DMS53 (cell line): ENCODE measurements around the gene ATP10A.

Experiments used
- DNase-seq: peaks from one replicate; lab custom pipeline; 2025; lab: John Stamatoyannopoulos, UW

The ATP10A gene

GRCh38 chr15:25716414-25717126, 146.6 kb downstream of the ATP10A start:
- no peak for DNase-seq

DNA sequence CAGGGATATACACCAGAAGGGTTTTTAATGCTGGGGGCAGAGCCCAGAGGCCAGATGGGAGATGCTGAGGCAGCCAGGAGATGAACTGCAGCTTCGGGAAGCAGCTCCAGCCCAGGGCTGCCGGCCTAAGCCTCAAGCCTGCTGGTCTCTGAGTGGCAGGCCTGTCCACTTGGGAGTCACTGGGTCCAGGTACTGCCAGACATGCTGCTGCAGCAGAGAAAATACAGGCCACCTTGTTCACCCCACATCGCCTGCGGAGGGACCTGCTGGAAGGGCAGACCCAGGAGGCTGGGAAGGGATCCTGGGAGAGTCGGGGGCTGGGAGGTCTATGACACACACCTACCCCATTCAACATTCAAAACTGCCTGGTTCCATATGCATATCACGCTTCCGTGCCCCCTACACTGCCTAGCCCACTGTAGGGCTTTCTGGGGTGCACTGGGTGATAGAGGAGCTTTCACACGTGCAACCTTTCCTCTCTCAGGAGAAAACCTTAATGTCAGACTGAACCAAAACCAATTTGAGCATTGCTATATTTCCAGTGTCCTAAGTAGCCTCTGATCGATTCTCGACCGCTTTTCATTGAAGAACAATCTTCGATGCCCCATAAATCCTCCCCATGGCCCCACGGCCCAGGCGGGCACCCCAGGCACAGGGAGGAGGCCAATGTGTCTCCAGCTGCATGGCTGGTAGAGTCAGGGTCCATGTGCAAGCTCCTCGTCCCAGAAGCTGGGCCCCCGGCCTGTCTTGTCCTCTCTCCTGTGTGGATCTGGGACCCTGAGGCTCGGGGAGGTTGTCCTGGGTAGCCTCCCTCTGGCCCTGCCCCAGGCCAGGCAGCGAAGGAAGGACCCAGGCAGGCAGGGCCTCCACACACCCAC, 147.4 kb downstream of the ATP10A start:
- no peak for DNase-seq

- no peak for DNase-seq
Observed at GRCh38 chr15:25714538-25714840, 148.6 kb downstream of the ATP10A start.

- no peak for DNase-seq
Observed at GRCh38 chr15:25713736-25714537, 149.2 kb downstream of the ATP10A start.

GRCh38 chr15:25712961-25713355, 150.2 kb downstream of the ATP10A start:
- DNase-seq = no peak

DNA sequence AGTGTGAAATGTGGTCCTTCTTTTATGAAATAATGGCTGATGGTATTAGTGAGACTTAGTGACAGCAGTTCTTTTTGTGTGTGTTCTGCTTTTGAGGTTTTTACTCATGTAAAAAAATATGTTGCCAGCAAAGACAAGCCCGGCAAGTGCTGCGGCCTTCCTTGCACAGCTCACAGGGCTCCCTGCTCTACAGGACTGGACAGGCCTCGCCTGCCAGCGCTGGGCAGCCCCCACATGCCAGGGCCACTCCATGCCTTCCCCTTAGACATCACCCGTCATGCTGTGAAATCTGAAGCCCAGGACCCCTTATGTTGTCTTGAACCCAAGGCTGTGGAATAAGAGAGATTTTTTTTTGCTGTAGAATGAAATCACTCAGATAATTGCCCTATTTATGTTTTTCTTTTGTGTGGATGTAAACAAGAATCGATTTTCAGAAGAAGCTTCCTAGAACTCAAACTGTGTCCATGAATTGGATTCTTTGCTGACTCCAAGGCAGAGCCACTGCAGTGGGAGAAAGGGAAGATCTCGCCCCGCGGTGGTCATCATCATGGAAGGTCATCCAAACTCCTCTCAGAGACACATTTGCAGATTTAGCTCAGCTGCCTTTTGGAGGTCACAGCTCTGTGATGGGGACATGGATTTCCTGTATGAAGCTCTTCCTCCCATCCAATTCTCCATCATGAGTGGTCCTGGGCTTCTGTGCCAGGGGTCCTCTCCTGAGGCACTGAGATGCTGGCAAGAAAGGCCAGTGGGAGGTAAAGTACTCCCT, 150.8 kb downstream of the ATP10A start:
- no peak for DNase-seq

GRCh38 chr15:25711691-25712090, 151.4 kb downstream of the ATP10A start:
- DNase-seq = no peak

GRCh38 chr15:25711164-25711563, 152.0 kb downstream of the ATP10A start:
- DNase-seq = no peak

- peak; percentile 25 for DNase-seq
Observed at GRCh38 chr15:25710184-25710583, 152.9 kb downstream of the ATP10A start.

DNA sequence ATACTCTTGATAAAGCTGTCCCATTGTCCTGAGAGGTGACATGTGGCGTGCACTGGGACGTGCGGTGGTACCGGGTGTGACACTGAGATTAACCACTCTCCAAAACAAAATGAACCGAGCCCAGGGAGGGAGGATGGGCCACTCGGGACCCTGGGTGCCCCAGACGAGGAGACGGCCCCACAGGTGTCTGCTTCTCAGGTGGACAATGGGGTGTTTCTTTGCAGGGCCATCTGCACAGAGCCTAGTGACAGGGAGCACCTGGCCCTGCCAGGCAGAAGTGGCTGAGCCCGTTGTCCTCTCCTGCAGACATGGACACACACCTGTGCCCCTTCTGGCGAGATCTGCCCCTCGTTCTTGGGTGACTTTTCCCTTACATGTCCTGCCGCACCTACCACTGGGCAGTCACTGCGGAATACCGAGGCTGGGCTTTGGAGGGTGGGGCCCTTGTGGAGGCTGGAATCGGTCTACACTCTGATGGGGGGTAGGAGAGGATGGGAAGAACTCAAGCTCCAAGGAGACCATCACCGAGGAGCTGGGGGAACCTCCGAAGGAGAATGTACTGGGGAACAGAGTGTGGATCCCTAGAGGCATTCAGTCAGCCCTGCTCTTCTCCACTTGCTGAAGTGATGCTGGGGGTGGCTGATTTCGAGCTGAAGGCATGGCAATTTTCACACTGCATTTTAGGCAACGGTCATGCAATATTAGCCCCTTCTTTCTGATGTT, 153.5 kb downstream of the ATP10A start:
- no peak for DNase-seq

DNA sequence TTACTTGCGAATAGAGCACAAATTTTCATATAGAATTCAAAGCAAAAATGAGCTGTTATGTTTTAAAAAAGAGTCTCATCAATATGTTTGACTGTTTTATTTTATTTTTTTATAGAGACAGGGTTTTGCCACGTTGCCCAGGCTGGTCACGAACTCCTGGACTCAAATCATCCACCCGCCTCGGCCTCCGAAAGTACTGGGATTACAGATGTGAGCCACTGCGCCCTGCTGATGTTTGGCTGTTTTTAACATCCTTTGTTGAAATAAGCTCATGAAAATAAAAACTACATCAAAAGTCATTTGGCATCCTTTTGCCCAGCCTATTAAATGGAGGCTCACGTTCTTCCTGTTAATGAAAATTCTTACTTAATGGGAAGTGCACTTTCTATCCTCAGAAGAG, 154.7 kb downstream of the ATP10A start:
- DNase-seq = no peak

DNA sequence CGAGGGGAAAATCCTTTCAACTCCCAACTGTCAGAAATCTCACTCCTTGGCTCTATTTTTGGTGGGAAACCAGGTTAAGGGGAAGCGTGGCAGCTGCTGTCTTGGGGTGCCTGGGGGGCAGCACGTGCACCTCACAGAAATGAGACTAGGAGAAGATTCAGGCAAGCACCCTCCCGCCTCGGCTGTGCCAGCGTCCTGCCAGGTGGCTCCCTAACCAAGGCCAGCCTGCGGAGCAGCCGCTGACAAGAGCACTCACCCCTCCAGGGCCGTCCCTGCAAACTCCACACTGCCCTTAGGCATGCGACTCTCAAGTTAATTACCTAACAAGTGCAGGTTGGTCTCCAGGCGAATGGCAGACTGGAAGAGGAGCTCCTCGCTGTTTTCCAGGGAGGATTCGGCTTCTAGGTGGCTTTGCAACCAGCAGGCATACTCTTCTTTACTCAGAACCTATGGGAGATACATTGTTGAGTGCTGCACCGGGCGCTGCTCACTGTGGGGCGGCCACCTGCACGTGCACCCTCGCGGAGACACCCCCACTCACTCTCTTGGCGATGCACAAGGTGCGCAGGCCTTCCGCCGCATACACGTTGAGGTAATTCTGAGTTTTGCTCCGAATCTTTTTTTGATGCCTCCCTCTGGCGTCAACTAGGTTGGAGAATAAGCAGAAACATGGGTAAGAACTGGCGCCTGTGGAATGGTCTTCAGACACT, 155.3 kb downstream of the ATP10A start:
- DNase-seq = no peak

GRCh38 chr15:25706176-25706955, 156.8 kb downstream of the ATP10A start:
- no peak for DNase-seq

- DNase-seq = no peak
Observed at GRCh38 chr15:25705433-25706115, 157.6 kb downstream of the ATP10A start.

DNA sequence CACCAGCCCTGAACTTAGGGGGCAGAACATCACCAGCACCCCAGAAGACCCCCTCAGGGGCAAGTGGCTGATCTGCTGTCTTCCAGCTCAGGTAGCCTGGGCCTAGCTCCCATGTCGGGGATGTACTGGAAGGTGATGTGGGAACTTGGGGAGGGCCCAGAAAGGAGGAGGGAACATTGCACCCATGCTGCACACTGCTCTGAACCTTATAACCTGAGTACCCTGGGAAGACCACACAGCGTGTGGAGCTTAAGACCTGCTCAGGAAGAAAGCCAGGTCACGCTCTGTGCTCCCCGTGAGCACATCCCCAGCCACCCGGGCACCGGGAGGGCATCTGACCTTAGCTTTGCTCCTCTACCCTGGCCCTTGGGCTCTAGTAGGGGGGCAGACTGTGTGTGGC, 159.4 kb downstream of the ATP10A start:
- no peak for DNase-seq

DNA sequence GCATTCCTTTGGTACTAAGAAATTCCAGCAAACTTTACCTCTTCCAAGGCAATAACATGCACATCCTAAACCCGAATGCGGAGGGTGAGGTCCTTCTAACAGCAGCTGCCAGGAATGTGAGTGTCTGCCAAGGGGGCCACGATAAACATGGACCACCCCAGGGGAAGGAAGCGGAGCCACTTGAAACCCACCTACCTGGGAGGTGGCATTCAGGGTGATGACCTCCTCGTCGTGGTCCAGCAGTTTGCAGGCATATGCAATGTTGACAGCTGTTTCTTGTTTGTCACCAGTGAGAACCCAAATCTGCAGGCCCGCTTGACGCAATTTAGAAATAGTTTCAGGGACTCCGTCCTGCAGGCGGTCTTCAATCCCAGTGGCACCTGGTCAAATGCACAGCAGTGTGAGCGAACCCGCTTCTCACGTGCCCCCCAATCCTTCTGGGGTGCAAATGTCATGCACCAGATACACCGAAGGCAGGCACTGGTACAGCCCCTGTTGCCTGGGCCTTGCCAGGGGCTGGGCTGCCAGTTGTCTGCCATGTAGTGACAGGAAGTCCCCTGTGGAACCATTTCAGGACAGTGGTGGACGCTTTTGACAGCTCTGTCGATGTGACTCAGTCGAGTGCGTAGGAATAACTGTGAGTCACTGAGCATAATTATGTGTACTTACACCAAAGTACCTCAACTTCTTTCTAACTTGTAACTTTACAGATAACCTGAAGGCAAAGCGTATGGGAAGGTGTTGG, 161.2 kb downstream of the ATP10A start:
- DNase-seq = no peak

GRCh38 chr15:25700916-25701315, 162.2 kb downstream of the ATP10A start:
- no peak for DNase-seq

- no peak for DNase-seq
Observed at GRCh38 chr15:25697586-25697985, 165.5 kb downstream of the ATP10A start.
